Choroid plexus epithelial cell (primary cell): Measurements from ENCODE around the gene MARCHF6.

Experiments used
- DNase-seq: peaks from one replicate; pipeline ENCODE4 v3.0.0-alpha.2; 2010; ENCODE audit warnings: low read depth
- H3K4me3 ChIP-seq: 2 replicates; pipeline ENCODE4 v1.5.1; 2011; ENCODE audit warnings: low read depth, mild to moderate bottlenecking, control low read depth, low read length, moderate library complexity
- TF ChIP-seq, protein P1 (sequence below): conservative IDR thresholded peaks from 2 replicates; pipeline ENCODE4 v1.5.1; 2011; ENCODE audit warnings: low read depth, mild to moderate bottlenecking, control low read depth, inconsistent platforms, low read length, moderate library complexity

The MARCHF6 gene

GRCh38 chr5:10333154-10334006 is 20.1 kb upstream of the MARCHF6 start:
- TF ChIP-seq, protein P1, sequence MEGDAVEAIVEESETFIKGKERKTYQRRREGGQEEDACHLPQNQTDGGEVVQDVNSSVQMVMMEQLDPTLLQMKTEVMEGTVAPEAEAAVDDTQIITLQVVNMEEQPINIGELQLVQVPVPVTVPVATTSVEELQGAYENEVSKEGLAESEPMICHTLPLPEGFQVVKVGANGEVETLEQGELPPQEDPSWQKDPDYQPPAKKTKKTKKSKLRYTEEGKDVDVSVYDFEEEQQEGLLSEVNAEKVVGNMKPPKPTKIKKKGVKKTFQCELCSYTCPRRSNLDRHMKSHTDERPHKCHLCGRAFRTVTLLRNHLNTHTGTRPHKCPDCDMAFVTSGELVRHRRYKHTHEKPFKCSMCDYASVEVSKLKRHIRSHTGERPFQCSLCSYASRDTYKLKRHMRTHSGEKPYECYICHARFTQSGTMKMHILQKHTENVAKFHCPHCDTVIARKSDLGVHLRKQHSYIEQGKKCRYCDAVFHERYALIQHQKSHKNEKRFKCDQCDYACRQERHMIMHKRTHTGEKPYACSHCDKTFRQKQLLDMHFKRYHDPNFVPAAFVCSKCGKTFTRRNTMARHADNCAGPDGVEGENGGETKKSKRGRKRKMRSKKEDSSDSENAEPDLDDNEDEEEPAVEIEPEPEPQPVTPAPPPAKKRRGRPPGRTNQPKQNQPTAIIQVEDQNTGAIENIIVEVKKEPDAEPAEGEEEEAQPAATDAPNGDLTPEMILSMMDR: no peak
- peak overlapping the region; percentile 67 for H3K4me3 ChIP-seq
- peak; percentile 53 for DNase-seq

GRCh38 chr5:10334831-10335230 is 18.7 kb upstream of the MARCHF6 start:
- TF ChIP-seq, protein P1: no peak
- DNase-seq: no peak
- no peak overlapping the region for H3K4me3 ChIP-seq

DNA sequence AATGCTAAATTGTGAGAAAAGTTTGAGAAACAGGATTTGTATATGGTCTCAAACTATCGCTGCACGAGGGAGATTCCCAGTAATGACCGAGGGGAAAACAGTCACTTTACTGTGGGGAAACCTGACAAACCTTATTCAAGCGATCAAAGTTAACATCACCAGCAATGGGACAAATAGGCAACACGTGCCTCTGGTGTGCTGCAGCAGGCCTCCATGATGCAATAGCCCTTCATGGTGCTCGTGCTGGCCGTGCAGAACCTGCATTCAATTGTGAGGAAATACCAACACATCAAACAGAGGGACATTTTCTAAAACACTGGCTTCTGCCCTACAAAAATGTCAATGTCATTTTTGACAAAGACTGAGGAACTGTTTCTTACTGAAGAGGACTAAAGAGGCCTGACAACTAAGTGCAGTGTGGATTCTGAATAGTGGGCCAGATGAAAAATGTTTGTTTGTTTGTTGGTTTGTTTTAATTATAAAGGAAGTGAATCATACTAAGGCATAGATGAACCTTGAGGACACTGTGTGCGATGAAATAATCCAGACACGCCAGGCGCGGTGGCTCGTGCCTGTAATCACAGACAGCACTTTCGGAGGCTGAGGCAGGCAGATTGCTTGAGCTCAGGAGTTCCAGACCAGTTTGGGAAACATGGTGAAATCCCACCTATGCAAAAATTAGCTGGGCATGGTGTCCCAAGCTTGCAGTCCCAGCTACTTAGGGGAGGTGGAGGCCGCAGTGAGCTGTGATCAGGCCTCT is 17.6 kb upstream of the MARCHF6 start:
- DNase-seq: no peak
- TF ChIP-seq, protein P1: no peak
- H3K4me3 ChIP-seq: no peak overlapping the region

- H3K4me3 ChIP-seq: no peak overlapping the region
- DNase-seq: no peak
- TF ChIP-seq, protein P1: no peak
These were observed 16.4 kb upstream of the MARCHF6 start for GRCh38 chr5:10337107-10337506.

DNA sequence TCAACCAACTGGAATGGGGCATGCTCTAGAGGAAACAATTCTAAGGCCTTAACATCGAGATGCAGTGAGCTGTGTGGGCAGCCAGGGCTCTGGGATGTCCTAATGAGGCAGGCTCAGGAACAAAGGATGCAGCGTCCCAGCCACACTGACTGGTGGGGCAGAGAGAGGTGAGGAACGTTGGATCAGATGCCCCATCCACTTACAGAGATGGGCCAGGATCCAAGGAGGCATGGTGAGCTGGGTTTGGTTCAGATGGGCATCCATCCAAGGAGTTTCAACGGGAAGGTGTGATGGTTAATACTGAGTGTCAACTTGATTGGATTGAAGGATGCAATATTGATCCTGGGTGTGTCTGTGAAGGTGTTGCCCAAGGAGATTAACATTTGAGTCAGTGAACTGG is 15.5 kb upstream of the MARCHF6 start:
- no peak for DNase-seq
- TF ChIP-seq, protein P1: no peak
- H3K4me3 ChIP-seq: no peak overlapping the region

DNA sequence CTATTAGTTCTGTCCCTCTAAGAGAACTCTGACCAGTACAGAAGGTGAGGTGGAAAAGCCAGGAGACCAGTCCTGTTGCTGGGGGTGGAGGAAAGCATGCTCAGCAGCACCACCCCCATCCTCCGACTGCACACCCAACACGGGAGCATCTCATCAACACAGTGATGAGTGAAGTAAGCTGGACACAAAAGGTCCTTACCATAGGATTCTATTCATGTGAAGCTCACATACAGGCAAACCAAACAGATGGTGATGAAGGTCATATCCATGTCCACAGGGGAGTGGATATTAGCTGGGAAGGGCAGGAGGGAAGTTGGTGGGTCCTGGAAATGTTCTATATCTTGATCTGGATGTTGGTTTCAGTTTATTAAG is 14.8 kb upstream of the MARCHF6 start:
- TF ChIP-seq, protein P1: no peak
- DNase-seq: no peak
- H3K4me3 ChIP-seq: no peak overlapping the region
